ENCODE data around the gene CCNG2. TPM values are rescaled to one million over a fixed set of nuclear protein-coding genes. Genes with fewer than 3 reads are reported as not detected.

Gene CCNG2
- total RNA-seq, 1 experiment from 2014 or later = 34.1 TPM

- no peak for TF ChIP-seq MAX (IDR thresholded peaks at IDR 0.05)
Observed at GRCh38 chr4:77187322-77187721, 30.3 kb downstream of the CCNG2 start (continued).

GRCh38 chr4:77188498-77189220, 31.7 kb downstream of the CCNG2 start:
- POLR2A ChIA-PET = no interaction called here
- Histone ChIP-seq H3K27ac (ENCODE audit: low read depth, low read length) (no peak overlapping the region), H3K4me3 (replicated peaks in 1 of 2; ENCODE audit: low read depth in 1 of 2, low read length in 2 of 2) (no peak overlapping the region), H3K4me1 (ENCODE audit: control insufficient read depth in 1 of 2, insufficient read depth in 2 of 2, low read length in 2 of 2) (peaks cover 7 to 9% of the 10 kb centered on the region in 2 experiments), H3K4me2 (ENCODE audit: low read length) (no peak overlapping the region), H2AFZ (ENCODE audit: low read depth, low read length, poor library complexity, severe bottlenecking) (no peak overlapping the region), H3K9me2 (ENCODE audit: insufficient read depth) (no peaks in the 10 kb centered on the region), H3K9ac (ENCODE audit: low read length) (no peak overlapping the region), H3K36me3 (ENCODE audit: control insufficient read depth in 1 of 2, insufficient read depth in 2 of 2, low read length in 2 of 2) (no peaks in the 10 kb centered on the region), H4K20me1 (ENCODE audit: insufficient read depth) (no peaks in the 10 kb centered on the region), H3K9me3 (ENCODE audit: control insufficient read depth in 1 of 2, insufficient read depth in 1 of 2, low read depth in 1 of 2, low read length in 2 of 2) (no peaks in the 10 kb centered on the region), H3K79me2 (ENCODE audit: insufficient read depth, low read length) (no peaks in the 10 kb centered on the region), H3K27me3 (ENCODE audit: insufficient read depth, low read length) (peaks cover 4% of the 10 kb centered on the region; the same call in 1 of the 2 replicates)
- no TSS peak for BruUV-seq (replicated peaks)
- CTCF ChIA-PET = interaction anchor here (1.6 kb wide), 1 partner anchor 93 kb away, joined by 5 read pairs; no protein-coding TSS in a partner anchor
- RAD21 ChIA-PET (ENCODE audit: low non-redundant PET in 1 of 2, low total read pairs in 2 of 2, uncharacterized antibody in 2 of 2, unreplicated experiment in 2 of 2) = no interaction called here
- ATAC-seq (no peak), DNase-seq (ENCODE audit: low read depth, low spot score) (no peak)
- intact Hi-C loops (cut with micrococcal nuclease) = no loop called here
- TF ChIP-seq POLR2AphosphoS5 (IDR thresholded peaks at IDR 0.05; ENCODE audit: low read depth, low read length) = no peak
- no peak for TF ChIP-seq JUND (IDR thresholded peaks at IDR 0.05)
- no peak for TF ChIP-seq FOSL1 (IDR thresholded peaks at IDR 0.05; ENCODE audit: low read depth)
- TF ChIP-seq, protein P1, sequence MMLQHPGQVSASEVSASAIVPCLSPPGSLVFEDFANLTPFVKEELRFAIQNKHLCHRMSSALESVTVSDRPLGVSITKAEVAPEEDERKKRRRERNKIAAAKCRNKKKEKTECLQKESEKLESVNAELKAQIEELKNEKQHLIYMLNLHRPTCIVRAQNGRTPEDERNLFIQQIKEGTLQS (IDR thresholded peaks at IDR 0.05) = no peak
- no peak for TF ChIP-seq SIN3A (IDR thresholded peaks at IDR 0.05; ENCODE audit: low read depth)
- no peak for TF ChIP-seq ZNF274 (IDR thresholded peaks at IDR 0.05; ENCODE audit: low read depth, low read length)
- TF ChIP-seq EZH2phosphoT487 (IDR thresholded peaks at IDR 0.05; ENCODE audit: borderline replicate concordance) = no peak
